Kidney epithelial cell (primary cell): ENCODE data around the gene CBARP. TPM values are rescaled to one million over a fixed set of nuclear protein-coding genes. Genes with fewer than 3 reads are reported as not detected.

Source experiments
- DNase-seq: peaks from one replicate; pipeline ENCODE4 v3.0.0-alpha.2; 2010; ENCODE audit warnings: low read depth
- H3K27me3 ChIP-seq: 2 replicates; pipeline ENCODE4 v1.6.0; 2011; ENCODE audit warnings: low read length; ENCODE audit not compliant: control insufficient read depth, insufficient read depth
- H3K36me3 ChIP-seq: 2 replicates; pipeline ENCODE4 v1.5.1; 2011; ENCODE audit warnings: low read length; ENCODE audit not compliant: control insufficient read depth, insufficient read depth
- H3K4me3 ChIP-seq: 2 replicates; pipeline ENCODE4 v1.5.1; 2011; ENCODE audit warnings: low read depth, mild to moderate bottlenecking, control low read depth, low read length
- total RNA-seq: library from RNA; depleted of rRNA; stranded (reverse); fragments of >200 nt; gene quantifications from 2 replicates; pipeline ENCODE4 v1.2.3, GENCODE V29; 2015
- TF ChIP-seq, protein P1 (sequence below): IDR thresholded peaks from 2 replicates; pipeline ENCODE4 v1.5.1; 2011; ENCODE audit warnings: mild to moderate bottlenecking, moderate library complexity, low read length, control low read depth, inconsistent platforms; ENCODE audit not compliant: insufficient read depth, poor library complexity, severe bottlenecking

CBARP gene
- total RNA-seq, 1 donor from 2014 or later: 5.1 TPM

- no peak for DNase-seq
- no peaks in the 10 kb centered on the region for H3K27me3 ChIP-seq
- H3K36me3 ChIP-seq: no peaks in the 10 kb centered on the region
- TF ChIP-seq, protein P1, sequence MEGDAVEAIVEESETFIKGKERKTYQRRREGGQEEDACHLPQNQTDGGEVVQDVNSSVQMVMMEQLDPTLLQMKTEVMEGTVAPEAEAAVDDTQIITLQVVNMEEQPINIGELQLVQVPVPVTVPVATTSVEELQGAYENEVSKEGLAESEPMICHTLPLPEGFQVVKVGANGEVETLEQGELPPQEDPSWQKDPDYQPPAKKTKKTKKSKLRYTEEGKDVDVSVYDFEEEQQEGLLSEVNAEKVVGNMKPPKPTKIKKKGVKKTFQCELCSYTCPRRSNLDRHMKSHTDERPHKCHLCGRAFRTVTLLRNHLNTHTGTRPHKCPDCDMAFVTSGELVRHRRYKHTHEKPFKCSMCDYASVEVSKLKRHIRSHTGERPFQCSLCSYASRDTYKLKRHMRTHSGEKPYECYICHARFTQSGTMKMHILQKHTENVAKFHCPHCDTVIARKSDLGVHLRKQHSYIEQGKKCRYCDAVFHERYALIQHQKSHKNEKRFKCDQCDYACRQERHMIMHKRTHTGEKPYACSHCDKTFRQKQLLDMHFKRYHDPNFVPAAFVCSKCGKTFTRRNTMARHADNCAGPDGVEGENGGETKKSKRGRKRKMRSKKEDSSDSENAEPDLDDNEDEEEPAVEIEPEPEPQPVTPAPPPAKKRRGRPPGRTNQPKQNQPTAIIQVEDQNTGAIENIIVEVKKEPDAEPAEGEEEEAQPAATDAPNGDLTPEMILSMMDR: no peak
- peak overlapping the region; percentile 76 for H3K4me3 ChIP-seq
Observed at GRCh38 chr19:1261798-1262622, 24.2 kb upstream of the CBARP start.

DNA sequence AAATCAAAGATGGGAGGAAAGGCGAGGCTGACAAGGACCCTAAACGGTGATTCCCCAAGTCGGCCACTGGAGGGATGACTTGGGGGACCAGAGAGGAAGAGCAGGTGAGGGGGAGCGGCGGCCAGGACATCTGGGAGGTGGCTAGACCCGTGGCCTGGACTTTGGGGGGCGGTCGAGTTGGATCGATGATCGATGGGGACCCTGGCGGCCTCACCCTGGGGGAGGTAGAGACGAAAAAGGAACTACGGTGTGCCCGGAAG is 23.7 kb upstream of the CBARP start:
- H3K36me3 ChIP-seq: peaks cover 1% of the 10 kb centered on the region
- no peak for DNase-seq
- peak overlapping the region; percentile 76 for H3K4me3 ChIP-seq
- TF ChIP-seq, protein P1: peak; percentile 19
- no peaks in the 10 kb centered on the region for H3K27me3 ChIP-seq

DNA sequence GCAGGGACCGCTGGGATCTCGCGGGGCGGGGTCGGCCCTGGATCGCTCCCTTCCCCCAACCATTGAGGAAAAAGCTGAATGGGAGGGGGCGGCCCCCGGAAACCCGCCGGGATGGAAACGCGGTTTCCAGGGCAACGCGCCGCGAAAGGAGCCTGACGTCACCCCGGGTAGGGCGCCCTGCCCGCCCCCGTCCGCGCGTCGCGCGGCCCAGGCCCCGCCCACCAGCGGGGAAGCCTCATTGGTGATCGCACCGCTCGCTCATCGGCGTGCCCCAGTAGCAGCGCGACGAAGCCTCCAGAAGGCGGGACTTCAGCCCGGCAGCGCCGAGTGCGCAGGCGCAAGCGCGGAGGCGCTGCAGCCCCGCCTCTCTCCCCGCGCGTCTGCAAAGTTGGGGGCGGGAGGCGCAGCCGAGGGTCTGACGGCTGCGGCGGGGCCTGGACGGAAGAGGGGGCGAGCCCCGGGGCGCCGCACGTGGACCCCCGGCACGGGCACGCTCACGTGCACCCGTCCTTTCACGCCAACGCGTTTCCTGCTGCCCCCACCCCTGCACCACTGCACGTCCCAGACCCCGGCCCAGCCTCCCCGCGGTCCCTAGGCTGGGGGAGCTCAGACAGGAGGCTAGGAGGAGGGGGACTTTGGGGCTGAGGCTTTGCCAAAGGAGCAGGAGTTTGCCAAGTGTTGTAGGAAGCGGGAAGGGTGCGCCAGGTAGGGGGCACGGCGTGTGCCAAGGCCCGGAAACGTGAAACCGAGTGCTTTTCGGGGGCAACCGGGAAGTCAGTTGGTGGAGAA is 23.1 kb upstream of the CBARP start:
- DNase-seq: no peak
- H3K36me3 ChIP-seq: peaks cover 1% of the 10 kb centered on the region
- H3K4me3 ChIP-seq: peak overlapping the region; percentile 76
- no peaks in the 10 kb centered on the region for H3K27me3 ChIP-seq
- TF ChIP-seq, protein P1: no peak

DNA sequence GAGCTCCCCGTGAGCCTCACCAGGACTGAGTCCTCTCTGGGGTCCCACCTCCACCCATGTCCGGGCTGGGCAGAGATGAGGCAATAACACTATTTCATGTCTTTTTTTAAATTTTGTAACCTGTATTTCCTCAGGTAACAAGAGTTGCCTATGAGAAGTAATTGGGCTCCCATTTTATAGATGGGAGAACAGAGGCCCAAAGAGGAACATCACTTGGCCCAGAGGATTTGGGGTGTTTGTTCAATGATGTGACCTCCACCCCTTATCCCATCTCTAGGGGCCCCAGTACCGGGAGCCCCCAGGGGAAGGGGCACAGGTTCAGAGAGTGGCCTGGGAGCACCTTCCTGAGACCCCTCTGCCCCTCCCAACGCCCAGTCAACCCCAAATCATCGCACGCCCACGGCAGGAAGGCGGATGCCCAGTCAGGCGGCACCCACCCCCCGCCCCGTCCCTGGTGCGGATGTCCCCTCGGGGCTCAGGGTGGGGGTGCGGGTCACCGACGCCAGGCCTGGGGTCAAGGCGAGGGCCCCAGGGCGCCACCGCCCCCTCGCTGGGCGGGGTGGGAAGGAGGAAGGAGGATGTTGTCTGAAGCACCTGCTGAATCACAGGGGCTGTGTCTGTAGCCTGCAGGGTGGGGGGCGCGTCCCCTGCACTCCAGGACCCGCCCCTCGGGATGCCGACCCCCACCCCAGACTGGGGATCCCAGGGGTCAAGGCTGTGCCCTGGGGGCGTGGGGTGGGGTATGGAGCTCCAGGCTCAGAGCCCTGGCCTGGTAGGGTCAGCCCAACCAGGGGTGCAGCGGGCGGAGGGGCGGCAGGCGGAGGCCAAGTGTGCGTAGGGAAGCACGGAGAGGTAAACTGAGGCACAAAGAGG is 22.3 kb upstream of the CBARP start:
- TF ChIP-seq, protein P1: no peak
- H3K36me3 ChIP-seq: peaks cover 3% of the 10 kb centered on the region
- H3K4me3 ChIP-seq: peak overlapping the region; percentile 17
- no peak for DNase-seq
- no peaks in the 10 kb centered on the region for H3K27me3 ChIP-seq

GRCh38 chr19:1259206-1259875 is 21.5 kb upstream of the CBARP start:
- no peaks in the 10 kb centered on the region for H3K27me3 ChIP-seq
- no peak for DNase-seq
- H3K4me3 ChIP-seq: no peak overlapping the region
- TF ChIP-seq, protein P1: no peak
- peaks cover 6% of the 10 kb centered on the region for H3K36me3 ChIP-seq
